HCT116 (cell line): ENCODE measurements around the gene CDK19. TPM values are rescaled to one million over a fixed set of nuclear protein-coding genes. Genes with fewer than 3 reads are reported as not detected.

Source experiments
- ATAC-seq: fragments of 200-7000 bp; cut with Tn5 transposase; 2 replicates; pipeline ENCODE4 v1.9.1; 2020; ENCODE audit warnings: mild to moderate bottlenecking, moderate library complexity
- BruUV-seq: library from RNA; stranded (reverse); fragments of 400-500 nt; replicated peaks from 2 replicates; lab custom pipeline; 2021; lab: Mats Ljungman, UMichigan
- CTCF ChIA-PET: fragments of 300-600 bp; sonication (Branson Sonifier 250); formaldehyde crosslinking; loops from one replicate; lab custom pipeline; 2021; ENCODE audit warnings: antibody characterized with exemption; lab: Charles Lee
- POLR2A ChIA-PET: fragments of 300-600, 350-600 bp; sonication (Branson Sonifier 250); formaldehyde crosslinking; loops from one replicate; lab custom pipeline; 2021; ENCODE audit warnings: antibody characterized with exemption; lab: Charles Lee
- RAD21 ChIA-PET, 2 experiments: fragments of 300-600 bp; sonication (Branson Sonifier 250); formaldehyde crosslinking; loops; one replicate each; lab custom pipeline; 2023; ENCODE audit warnings: low total read pairs in 2 of 2; ENCODE audit not compliant: uncharacterized antibody in 2 of 2, unreplicated experiment in 2 of 2, low non-redundant PET in 1 of 2; lab: Charles Lee
- DNase-seq: peaks from one replicate; pipeline ENCODE4 v3.0.0-alpha.2; 2010; ENCODE audit warnings: low read depth, low spot score
- H2AFZ ChIP-seq: fragments of 200-600 bp; shearing (Covaris generic), sonication (generic); 2 replicates; pipeline ENCODE4 v1.6.1; 2017; ENCODE audit warnings: low read depth, mixed run types, mixed read lengths, antibody characterized with exemption, low read length; ENCODE audit not compliant: poor library complexity, severe bottlenecking
- H3K27ac ChIP-seq: 2 replicates; pipeline ENCODE4 v1.5.1; 2012; ENCODE audit warnings: low read depth, low read length
- H3K27me3 ChIP-seq: fragments of 200-600 bp; sonication (generic); 2 replicates; pipeline ENCODE4 v1.6.1; 2016; ENCODE audit warnings: mixed run types, low read length, mixed read lengths; ENCODE audit not compliant: insufficient read depth
- H3K36me3 ChIP-seq, 2 experiments: fragments of 200-500 bp in 1 of 2; fragments of 200-600 bp in 1 of 2; sonication (Bioruptor generic) in 1 of 2; sonication (generic) in 1 of 2; 2 replicates each; pipeline versions ENCODE4 v1.5.1 to v1.6.1; 2014 to 2016; ENCODE audit warnings: low read length in 2 of 2, inconsistent platforms in 1 of 2, mixed read lengths in 1 of 2, mixed run types in 1 of 2; ENCODE audit not compliant: insufficient read depth in 2 of 2, control insufficient read depth in 1 of 2
- H3K4me1 ChIP-seq, 2 experiments: fragments of 200-600 bp in 1 of 2; sonication (generic) in 1 of 2; 2 replicates each; pipeline versions ENCODE4 v1.5.1 to v1.6.1; 2012 to 2017; ENCODE audit warnings: low read length in 2 of 2, inconsistent platforms in 1 of 2, mild to moderate bottlenecking in 1 of 2, mixed read lengths in 1 of 2, mixed run types in 1 of 2, moderate library complexity in 1 of 2; ENCODE audit not compliant: insufficient read depth in 2 of 2, control insufficient read depth in 1 of 2
- H3K4me2 ChIP-seq: fragments of 200-600 bp; sonication (generic); 2 replicates; pipeline ENCODE4 v1.6.1; 2017; ENCODE audit warnings: mixed run types, low read length, mixed read lengths
- H3K4me3 ChIP-seq, 2 experiments: fragments of 200-600 bp in 1 of 2; sonication (generic) in 1 of 2; replicated peaks in 1 of 2; 2 replicates each; pipeline ENCODE4 v1.5.1; 2011 to 2016; ENCODE audit warnings: low read length in 2 of 2, control low read depth in 1 of 2, low read depth in 1 of 2, mild to moderate bottlenecking in 1 of 2, mixed read lengths in 1 of 2, mixed run types in 1 of 2
- H3K79me2 ChIP-seq: fragments of 200-600 bp; sonication (generic); 2 replicates; pipeline ENCODE4 v1.6.1; 2017; ENCODE audit warnings: mild to moderate bottlenecking, mixed run types, low read length, moderate library complexity, mixed read lengths; ENCODE audit not compliant: insufficient read depth
- H3K9ac ChIP-seq: fragments of 200-600 bp; sonication (generic); 2 replicates; pipeline ENCODE4 v1.6.1; 2016; ENCODE audit warnings: low read length, mixed read lengths
- H3K9me2 ChIP-seq: fragments of 200-600 bp; sonication (generic), shearing (Covaris generic); 2 replicates; pipeline ENCODE4 v1.6.1; 2017; ENCODE audit warnings: mixed run types, mild to moderate bottlenecking, moderate library complexity; ENCODE audit not compliant: insufficient read depth
- H3K9me3 ChIP-seq, 2 experiments: fragments of 200-500 bp in 1 of 2; fragments of 200-600 bp in 1 of 2; sonication (Bioruptor generic) in 1 of 2; sonication (generic) in 1 of 2; 2 replicates each; pipeline ENCODE4 v1.6.1; 2014 to 2017; ENCODE audit warnings: low read length in 2 of 2, mixed read lengths in 2 of 2, inconsistent platforms in 1 of 2, low read depth in 1 of 2, mild to moderate bottlenecking in 1 of 2, mixed run types in 1 of 2, moderate library complexity in 1 of 2; ENCODE audit not compliant: control insufficient read depth in 1 of 2, insufficient read depth in 1 of 2
- H4K20me1 ChIP-seq: fragments of 200-600 bp; sonication (generic), shearing (Covaris generic); 2 replicates; pipeline ENCODE4 v1.6.1; 2017; ENCODE audit warnings: mixed run types, mild to moderate bottlenecking, moderate library complexity; ENCODE audit not compliant: insufficient read depth
- JUND ChIP-seq: IDR thresholded peaks from 2 replicates; pipeline ENCODE4 v1.6.1; 2012
- ZFX ChIP-seq: fragments of 450-650 bp; IDR thresholded peaks from 2 replicates; pipeline ENCODE4 v1.6.1; 2017
- intact Hi-C: fragments of 100-400 bp; cut with micrococcal nuclease; formaldehyde crosslinking; loops from 2 replicates; pipeline ENCODE4 v1.10.0; 2022
- total RNA-seq: library from RNA; stranded (reverse); gene quantifications from one replicate; pipeline ENCODE4 v1.2.1, GENCODE V29; 2021; ENCODE audit not compliant: unreplicated experiment
- TF ChIP-seq, protein P1 (sequence below): IDR thresholded peaks from 2 replicates; pipeline ENCODE4 v1.6.1; 2012; ENCODE audit warnings: low read depth

The CDK19 gene
- total RNA-seq, 1 experiment from 2014 or later = 20.0 TPM

DNA sequence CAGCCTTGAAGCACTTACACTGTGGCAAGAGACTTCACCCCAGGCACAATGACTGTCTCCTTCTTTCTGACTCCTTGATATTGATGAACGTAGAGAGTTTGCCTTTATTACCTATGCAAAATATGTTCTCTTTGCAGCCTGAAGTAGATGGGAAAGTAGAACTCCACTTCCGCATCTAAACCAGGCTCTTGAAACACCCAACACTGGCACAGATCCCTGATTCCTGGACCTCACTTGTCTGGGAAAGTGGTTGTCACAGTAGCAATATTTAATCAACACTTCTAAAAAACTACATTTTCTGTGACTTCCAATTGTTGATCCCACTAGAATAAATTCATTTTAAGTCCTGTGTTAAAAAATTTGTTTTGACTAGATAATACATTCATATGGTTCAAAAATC, 143.1 kb downstream of the CDK19 start:
- Histone ChIP-seq H2AFZ (no peak overlapping the region), H3K27ac (no peak overlapping the region), H3K4me2 (no peak overlapping the region), H3K9ac (no peak overlapping the region), H3K4me3 (no peak overlapping the region), H3K4me1 (no peaks in the 10 kb centered on the region), H3K9me3 (no peaks in the 10 kb centered on the region), H3K27me3 (no peaks in the 10 kb centered on the region), H3K79me2 (no peaks in the 10 kb centered on the region), H3K36me3 (no peaks in the 10 kb centered on the region), H3K9me2 (no peaks in the 10 kb centered on the region), H4K20me1 (no peaks in the 10 kb centered on the region)
- no TSS peak for BruUV-seq
- POLR2A ChIA-PET = no interaction called here
- ATAC-seq = no peak
- RAD21 ChIA-PET = no interaction called here
- intact Hi-C loops = no loop called here
- TF ChIP-seq, protein P1, sequence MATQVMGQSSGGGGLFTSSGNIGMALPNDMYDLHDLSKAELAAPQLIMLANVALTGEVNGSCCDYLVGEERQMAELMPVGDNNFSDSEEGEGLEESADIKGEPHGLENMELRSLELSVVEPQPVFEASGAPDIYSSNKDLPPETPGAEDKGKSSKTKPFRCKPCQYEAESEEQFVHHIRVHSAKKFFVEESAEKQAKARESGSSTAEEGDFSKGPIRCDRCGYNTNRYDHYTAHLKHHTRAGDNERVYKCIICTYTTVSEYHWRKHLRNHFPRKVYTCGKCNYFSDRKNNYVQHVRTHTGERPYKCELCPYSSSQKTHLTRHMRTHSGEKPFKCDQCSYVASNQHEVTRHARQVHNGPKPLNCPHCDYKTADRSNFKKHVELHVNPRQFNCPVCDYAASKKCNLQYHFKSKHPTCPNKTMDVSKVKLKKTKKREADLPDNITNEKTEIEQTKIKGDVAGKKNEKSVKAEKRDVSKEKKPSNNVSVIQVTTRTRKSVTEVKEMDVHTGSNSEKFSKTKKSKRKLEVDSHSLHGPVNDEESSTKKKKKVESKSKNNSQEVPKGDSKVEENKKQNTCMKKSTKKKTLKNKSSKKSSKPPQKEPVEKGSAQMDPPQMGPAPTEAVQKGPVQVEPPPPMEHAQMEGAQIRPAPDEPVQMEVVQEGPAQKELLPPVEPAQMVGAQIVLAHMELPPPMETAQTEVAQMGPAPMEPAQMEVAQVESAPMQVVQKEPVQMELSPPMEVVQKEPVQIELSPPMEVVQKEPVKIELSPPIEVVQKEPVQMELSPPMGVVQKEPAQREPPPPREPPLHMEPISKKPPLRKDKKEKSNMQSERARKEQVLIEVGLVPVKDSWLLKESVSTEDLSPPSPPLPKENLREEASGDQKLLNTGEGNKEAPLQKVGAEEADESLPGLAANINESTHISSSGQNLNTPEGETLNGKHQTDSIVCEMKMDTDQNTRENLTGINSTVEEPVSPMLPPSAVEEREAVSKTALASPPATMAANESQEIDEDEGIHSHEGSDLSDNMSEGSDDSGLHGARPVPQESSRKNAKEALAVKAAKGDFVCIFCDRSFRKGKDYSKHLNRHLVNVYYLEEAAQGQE = no peak
- DNase-seq = no peak
- CTCF ChIA-PET = no interaction called here

DNA sequence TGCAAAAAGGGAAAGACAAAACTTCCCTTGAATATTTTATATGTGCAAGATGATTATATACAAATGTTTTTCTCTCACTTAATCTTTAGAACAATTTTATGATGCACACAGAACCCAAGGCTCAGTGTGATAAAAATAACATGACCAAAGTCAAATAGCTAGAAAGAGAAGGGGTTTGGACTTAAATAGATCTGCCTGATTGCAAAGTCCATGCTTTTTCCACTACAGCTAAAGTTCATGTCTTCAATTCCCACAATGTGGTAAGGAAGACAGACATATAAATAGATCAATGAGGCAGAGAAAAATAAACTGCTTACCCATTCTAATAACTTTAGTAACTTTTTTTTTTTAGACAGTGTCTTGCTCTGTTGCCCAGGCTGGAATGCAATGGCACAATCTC, 143.8 kb downstream of the CDK19 start:
- no peaks in the 10 kb centered on the region for H3K79me2 ChIP-seq
- no peaks in the 10 kb centered on the region for H3K36me3 ChIP-seq
- H4K20me1 ChIP-seq = no peaks in the 10 kb centered on the region
- ATAC-seq = no peak
- POLR2A ChIA-PET = no interaction called here
- H2AFZ ChIP-seq = no peak overlapping the region
- intact Hi-C loops = no loop called here
- no peak overlapping the region for H3K4me2 ChIP-seq
- H3K27ac ChIP-seq = no peak overlapping the region
- BruUV-seq = no TSS peak
- H3K9me2 ChIP-seq = no peaks in the 10 kb centered on the region
- TF ChIP-seq ZFX (no peak), JUND (no peak)
- H3K4me3 ChIP-seq = no peak overlapping the region
- no peaks in the 10 kb centered on the region for H3K4me1 ChIP-seq
- no peak for DNase-seq
- CTCF ChIA-PET = interaction anchor here (1.1 kb wide), 1 partner anchor 10 kb away, joined by 6 read pairs; no protein-coding TSS in a partner anchor
- no peaks in the 10 kb centered on the region for H3K27me3 ChIP-seq
- RAD21 ChIA-PET = no interaction called here
- no peak overlapping the region for H3K9ac ChIP-seq
- no peaks in the 10 kb centered on the region for H3K9me3 ChIP-seq
